Measurements from ENCODE around the gene PLXNA4. TPM values are rescaled to one million over a fixed set of nuclear protein-coding genes. Genes with fewer than 3 reads are reported as not detected.

The PLXNA4 gene
- polyA plus RNA-seq, 1 donor (not counting 4 experiments of a cell fraction or from before 2014, with no cell fraction given) = 0.01 TPM

DNA sequence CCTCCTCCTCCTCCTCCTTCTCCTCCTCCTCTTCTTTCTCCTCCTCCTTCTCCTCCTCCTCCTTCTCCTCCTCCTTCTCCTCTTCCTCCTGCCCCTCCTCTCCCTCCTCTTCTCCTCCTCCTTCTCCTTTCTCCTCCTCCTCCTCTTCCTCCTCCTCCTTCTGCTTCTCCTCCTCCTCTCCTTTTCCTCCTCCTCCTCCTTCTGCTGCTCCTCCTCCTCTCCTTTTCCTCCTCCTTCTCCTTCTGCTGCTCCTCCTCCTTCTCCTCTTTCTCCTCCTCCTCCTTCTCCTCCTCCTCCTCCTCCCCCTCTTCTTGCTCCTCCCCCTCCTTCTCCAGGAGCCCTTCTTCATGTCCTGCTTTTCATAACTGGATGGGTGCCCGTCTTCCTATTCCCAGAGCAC lies 12.2 kb downstream of the PLXNA4 start:
- no peak for FAIRE-seq
- no peak for DNase-seq (ENCODE audit: low read depth, low spot score)

DNA sequence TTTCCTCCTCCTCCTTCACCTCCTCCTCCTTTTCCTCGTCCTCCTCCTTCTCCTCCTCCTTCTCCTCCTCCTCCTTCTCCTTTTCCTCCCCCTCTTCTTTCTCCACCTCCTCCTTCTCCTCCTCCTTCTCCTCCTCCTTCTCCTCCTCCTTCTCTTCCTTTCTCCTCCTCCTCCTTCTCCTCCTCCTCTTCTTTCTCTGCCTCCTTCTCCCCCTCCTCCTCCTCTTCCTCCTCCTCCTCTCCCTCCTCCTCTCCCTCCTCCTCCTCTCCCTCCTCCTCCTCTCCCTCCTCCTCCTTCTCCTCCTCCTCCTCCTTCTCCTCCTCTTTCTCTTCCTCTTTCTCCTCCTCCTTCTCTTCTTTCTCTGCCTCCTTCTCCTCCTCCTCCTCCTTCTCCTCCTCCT lies 13.6 kb downstream of the PLXNA4 start:
- Histone ChIP-seq H3K27me3 (ENCODE audit: control insufficient read depth, extremely low read depth, insufficient read depth, low read length) (peaks cover 28% of the 10 kb centered on the region), H3K4me2 (ENCODE audit: control insufficient read depth, extremely low read depth, insufficient read depth, low read depth, low read length) (no peak overlapping the region), H4K20me1 (ENCODE audit: control insufficient read depth, extremely low read depth, insufficient read depth, low read length) (no peaks in the 10 kb centered on the region), H2AFZ (ENCODE audit: control insufficient read depth, low read length) (no peak overlapping the region), H3K27ac (ENCODE audit: control insufficient read depth, insufficient read depth, low read length) (no peak overlapping the region), H3K9me1 (ENCODE audit: control insufficient read depth, extremely low read depth, insufficient read depth, low read length) (no peaks in the 10 kb centered on the region), H3K4me3 (ENCODE audit: control insufficient read depth in 2 of 3, extremely low read depth in 1 of 3, insufficient read depth in 2 of 3, low read depth in 1 of 3, low read length in 3 of 3) (no peak overlapping the region), H3K79me2 (ENCODE audit: control insufficient read depth, insufficient read depth, low read length) (no peaks in the 10 kb centered on the region), H3K9ac (ENCODE audit: control insufficient read depth, extremely low read depth, insufficient read depth, low read length) (no peak overlapping the region), H3K4me1 (ENCODE audit: control insufficient read depth, extremely low read depth, insufficient read depth, low read length) (no peaks in the 10 kb centered on the region), H3K9me3 (ENCODE audit: control insufficient read depth, low read depth, low read length) (no peaks in the 10 kb centered on the region), H3K36me3 (ENCODE audit: control insufficient read depth in 2 of 2, extremely low read depth in 1 of 2, insufficient read depth in 2 of 2, low read length in 2 of 2) (no peaks in the 10 kb centered on the region)
- no peak for FAIRE-seq
- dilution Hi-C loops (cut with MboI; ENCODE audit: extremely low pct_ligation_motif_present, low sequenced_read_pairs) = no loop called here
- DNase-seq (ENCODE audit: low read depth, low spot score) = no peak
- TF ChIP-seq EZH2 (IDR thresholded peaks at IDR 0.05; ENCODE audit: low read length) = no peak
- TF ChIP-seq, protein P1, sequence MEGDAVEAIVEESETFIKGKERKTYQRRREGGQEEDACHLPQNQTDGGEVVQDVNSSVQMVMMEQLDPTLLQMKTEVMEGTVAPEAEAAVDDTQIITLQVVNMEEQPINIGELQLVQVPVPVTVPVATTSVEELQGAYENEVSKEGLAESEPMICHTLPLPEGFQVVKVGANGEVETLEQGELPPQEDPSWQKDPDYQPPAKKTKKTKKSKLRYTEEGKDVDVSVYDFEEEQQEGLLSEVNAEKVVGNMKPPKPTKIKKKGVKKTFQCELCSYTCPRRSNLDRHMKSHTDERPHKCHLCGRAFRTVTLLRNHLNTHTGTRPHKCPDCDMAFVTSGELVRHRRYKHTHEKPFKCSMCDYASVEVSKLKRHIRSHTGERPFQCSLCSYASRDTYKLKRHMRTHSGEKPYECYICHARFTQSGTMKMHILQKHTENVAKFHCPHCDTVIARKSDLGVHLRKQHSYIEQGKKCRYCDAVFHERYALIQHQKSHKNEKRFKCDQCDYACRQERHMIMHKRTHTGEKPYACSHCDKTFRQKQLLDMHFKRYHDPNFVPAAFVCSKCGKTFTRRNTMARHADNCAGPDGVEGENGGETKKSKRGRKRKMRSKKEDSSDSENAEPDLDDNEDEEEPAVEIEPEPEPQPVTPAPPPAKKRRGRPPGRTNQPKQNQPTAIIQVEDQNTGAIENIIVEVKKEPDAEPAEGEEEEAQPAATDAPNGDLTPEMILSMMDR (optimal IDR thresholded peaks at IDR 0.05 in 1 of 3, IDR thresholded peaks at IDR 0.05 in 1 of 3, conservative IDR thresholded peaks at IDR 0.05 in 1 of 3; ENCODE audit: extremely low read depth in 1 of 3, insufficient read depth in 2 of 3, low read length in 3 of 3) = no peak

More for the DNA sequence above, 12.2 kb downstream of the PLXNA4 start:
- Histone ChIP-seq H3K36me3 (ENCODE audit: control insufficient read depth in 2 of 2, extremely low read depth in 1 of 2, insufficient read depth in 2 of 2, low read length in 2 of 2) (no peaks in the 10 kb centered on the region), H2AFZ (ENCODE audit: control insufficient read depth, low read length) (no peak overlapping the region), H3K79me2 (ENCODE audit: control insufficient read depth, insufficient read depth, low read length) (no peaks in the 10 kb centered on the region), H4K20me1 (ENCODE audit: control insufficient read depth, extremely low read depth, insufficient read depth, low read length) (no peaks in the 10 kb centered on the region), H3K9me1 (ENCODE audit: control insufficient read depth, extremely low read depth, insufficient read depth, low read length) (no peaks in the 10 kb centered on the region), H3K4me3 (ENCODE audit: control insufficient read depth in 2 of 3, extremely low read depth in 1 of 3, insufficient read depth in 2 of 3, low read depth in 1 of 3, low read length in 3 of 3) (no peak overlapping the region), H3K9me3 (ENCODE audit: control insufficient read depth, low read depth, low read length) (no peaks in the 10 kb centered on the region), H3K9ac (ENCODE audit: control insufficient read depth, extremely low read depth, insufficient read depth, low read length) (no peak overlapping the region), H3K4me2 (ENCODE audit: control insufficient read depth, extremely low read depth, insufficient read depth, low read depth, low read length) (no peak overlapping the region), H3K4me1 (ENCODE audit: control insufficient read depth, extremely low read depth, insufficient read depth, low read length) (no peaks in the 10 kb centered on the region), H3K27ac (ENCODE audit: control insufficient read depth, insufficient read depth, low read length) (no peak overlapping the region), H3K27me3 (ENCODE audit: control insufficient read depth, extremely low read depth, insufficient read depth, low read length) (peaks cover 40% of the 10 kb centered on the region)
- no peak for TF ChIP-seq EZH2 (IDR thresholded peaks at IDR 0.05; ENCODE audit: low read length)
- dilution Hi-C loops (cut with MboI; ENCODE audit: extremely low pct_ligation_motif_present, low sequenced_read_pairs) = no loop called here

DNA sequence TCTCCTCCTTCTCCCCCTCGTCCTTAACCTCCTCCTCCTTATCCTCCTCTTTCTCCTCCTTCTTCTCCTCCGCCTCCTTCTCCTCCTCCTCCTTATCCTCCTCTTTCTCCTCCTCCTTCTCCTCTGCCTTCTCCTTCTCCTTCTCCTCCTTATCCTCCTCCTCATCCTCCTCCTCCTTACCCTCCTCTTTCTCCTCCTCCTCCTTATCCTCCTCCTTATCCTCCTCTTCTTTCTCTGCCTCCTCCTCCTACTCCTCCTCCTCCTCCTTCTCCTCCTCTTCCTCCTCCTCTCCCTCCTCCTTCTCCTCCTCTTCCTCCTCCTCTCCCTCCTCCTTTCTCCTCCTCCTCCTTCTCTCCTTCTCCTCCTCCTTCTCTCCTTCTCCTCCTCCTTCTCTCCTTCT lies 14.5 kb downstream of the PLXNA4 start:
- no peaks in the 10 kb centered on the region for H3K79me2 ChIP-seq (ENCODE audit: control insufficient read depth, insufficient read depth, low read length)
- no peak for TF ChIP-seq EZH2 (IDR thresholded peaks at IDR 0.05; ENCODE audit: low read length)
- TF ChIP-seq, protein P1 (optimal IDR thresholded peaks at IDR 0.05 in 1 of 3, IDR thresholded peaks at IDR 0.05 in 1 of 3, conservative IDR thresholded peaks at IDR 0.05 in 1 of 3; ENCODE audit: extremely low read depth in 1 of 3, insufficient read depth in 2 of 3, low read length in 3 of 3) = no peak
- dilution Hi-C loops (cut with MboI; ENCODE audit: extremely low pct_ligation_motif_present, low sequenced_read_pairs) = no loop called here
- H2AFZ ChIP-seq (ENCODE audit: control insufficient read depth, low read length) = no peak overlapping the region
- no peak overlapping the region for H3K9ac ChIP-seq (ENCODE audit: control insufficient read depth, extremely low read depth, insufficient read depth, low read length)
- no peaks in the 10 kb centered on the region for H3K4me1 ChIP-seq (ENCODE audit: control insufficient read depth, extremely low read depth, insufficient read depth, low read length)
- no peaks in the 10 kb centered on the region for H3K9me1 ChIP-seq (ENCODE audit: control insufficient read depth, extremely low read depth, insufficient read depth, low read length)
- no peak overlapping the region for H3K4me2 ChIP-seq (ENCODE audit: control insufficient read depth, extremely low read depth, insufficient read depth, low read depth, low read length)
- no peak for FAIRE-seq
- H3K9me3 ChIP-seq (ENCODE audit: control insufficient read depth, low read depth, low read length) = no peaks in the 10 kb centered on the region
- no peak overlapping the region for H3K27ac ChIP-seq (ENCODE audit: control insufficient read depth, insufficient read depth, low read length)
- H3K36me3 ChIP-seq (ENCODE audit: control insufficient read depth in 2 of 2, extremely low read depth in 1 of 2, insufficient read depth in 2 of 2, low read length in 2 of 2) = no peaks in the 10 kb centered on the region
- H3K27me3 ChIP-seq (ENCODE audit: control insufficient read depth, extremely low read depth, insufficient read depth, low read length) = peaks cover 22% of the 10 kb centered on the region
- DNase-seq (ENCODE audit: low read depth, low spot score) = no peak
- H3K4me3 ChIP-seq (ENCODE audit: control insufficient read depth in 2 of 3, extremely low read depth in 1 of 3, insufficient read depth in 2 of 3, low read depth in 1 of 3, low read length in 3 of 3) = no peak overlapping the region
- H4K20me1 ChIP-seq (ENCODE audit: control insufficient read depth, extremely low read depth, insufficient read depth, low read length) = no peaks in the 10 kb centered on the region

Data from keratinocyte (primary cell).